Tibial nerve (tissue), 4 donors: ENCODE results near the gene SOX9.

Experiments used
- EP300 ChIP-seq, 2 donors: sonication (generic); formaldehyde crosslinking; IDR thresholded peaks; one replicate each; pipeline ENCODE4 v1.6.1; 2017; ENCODE audit warnings: antibody characterized with exemption in 2 of 2, mild to moderate bottlenecking in 1 of 2
- POLR2A ChIP-seq, 2 donors: fragments of 450-650 bp; IDR thresholded peaks; one replicate each; pipeline ENCODE4 v1.6.1; 2017; ENCODE audit warnings: antibody characterized with exemption in 2 of 2, mild to moderate bottlenecking in 2 of 2, moderate library complexity in 2 of 2
- TF ChIP-seq, protein P1 (sequence below), 5 experiments: fragments of 200-600 bp in 3 of 5; fragments of 450-650 bp in 2 of 5; sonication (generic) in 3 of 5; IDR thresholded peaks; one replicate each; pipeline ENCODE4 v1.5.1; 2016 to 2019; ENCODE audit warnings: antibody characterized with exemption in 5 of 5, mild to moderate bottlenecking in 3 of 5, moderate library complexity in 2 of 5

DNA sequence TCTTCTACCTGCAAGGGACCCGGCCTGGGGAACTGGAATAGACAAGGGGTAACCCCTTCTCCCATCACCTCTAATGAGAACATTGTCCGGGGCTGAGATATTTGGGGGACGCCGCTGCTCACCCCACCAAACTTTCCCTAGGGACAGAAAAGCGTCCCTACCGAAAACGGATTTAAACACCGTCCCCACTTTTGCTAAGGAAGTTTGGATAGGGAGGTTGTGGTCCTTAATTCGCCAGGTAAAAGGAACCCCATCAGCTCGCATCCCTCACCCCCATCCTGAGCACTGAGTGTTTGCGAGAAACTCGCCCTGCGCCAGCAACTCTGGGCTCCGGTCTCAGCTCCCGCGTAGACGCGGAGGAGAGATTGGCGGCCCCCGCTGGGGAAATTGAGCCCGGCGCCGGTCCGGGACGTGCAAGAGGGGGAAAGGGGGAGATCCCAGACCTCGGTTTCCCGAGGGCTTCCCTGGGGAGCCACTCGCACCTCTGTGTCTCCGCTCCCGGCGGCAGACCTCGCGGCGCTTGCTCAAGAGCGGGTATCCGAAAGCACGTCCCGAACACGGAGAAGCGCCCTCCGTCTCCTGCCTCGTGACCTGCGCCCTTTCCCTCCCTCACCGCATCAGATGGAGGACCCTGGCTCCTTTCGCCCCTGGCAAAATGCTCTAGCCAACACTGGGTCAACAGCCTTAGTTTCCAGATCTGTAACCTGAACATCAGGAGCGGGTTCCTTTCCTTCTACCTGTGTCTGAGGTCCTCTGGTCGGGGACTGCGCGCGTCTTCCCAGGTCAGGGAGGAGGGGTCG lies 3.1 kb upstream of the SOX9 start:
- TF ChIP-seq, protein P1, sequence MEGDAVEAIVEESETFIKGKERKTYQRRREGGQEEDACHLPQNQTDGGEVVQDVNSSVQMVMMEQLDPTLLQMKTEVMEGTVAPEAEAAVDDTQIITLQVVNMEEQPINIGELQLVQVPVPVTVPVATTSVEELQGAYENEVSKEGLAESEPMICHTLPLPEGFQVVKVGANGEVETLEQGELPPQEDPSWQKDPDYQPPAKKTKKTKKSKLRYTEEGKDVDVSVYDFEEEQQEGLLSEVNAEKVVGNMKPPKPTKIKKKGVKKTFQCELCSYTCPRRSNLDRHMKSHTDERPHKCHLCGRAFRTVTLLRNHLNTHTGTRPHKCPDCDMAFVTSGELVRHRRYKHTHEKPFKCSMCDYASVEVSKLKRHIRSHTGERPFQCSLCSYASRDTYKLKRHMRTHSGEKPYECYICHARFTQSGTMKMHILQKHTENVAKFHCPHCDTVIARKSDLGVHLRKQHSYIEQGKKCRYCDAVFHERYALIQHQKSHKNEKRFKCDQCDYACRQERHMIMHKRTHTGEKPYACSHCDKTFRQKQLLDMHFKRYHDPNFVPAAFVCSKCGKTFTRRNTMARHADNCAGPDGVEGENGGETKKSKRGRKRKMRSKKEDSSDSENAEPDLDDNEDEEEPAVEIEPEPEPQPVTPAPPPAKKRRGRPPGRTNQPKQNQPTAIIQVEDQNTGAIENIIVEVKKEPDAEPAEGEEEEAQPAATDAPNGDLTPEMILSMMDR (IDR thresholded peaks at IDR 0.05): no peak
- TF ChIP-seq POLR2A (IDR thresholded peaks at IDR 0.05) (no peak), EP300 (IDR thresholded peaks at IDR 0.05) (no peak)
